Fibroblast of skin of abdomen (primary cell): ENCODE measurements around the gene DENND1A.
"Not testable (repeated sequence)": the region's sequence is repeated elsewhere in the genome, so short reads cannot be mapped to it uniquely, and the experiment has no call there.

Experiments used
- DNase-seq: peaks from one replicate; pipeline ENCODE4 v3.0.0-alpha.2; 2013

Gene DENND1A

GRCh38 chr9:123948286-123948685 lies 18.4 kb upstream of the DENND1A start:
- no peak for DNase-seq

- no peak for DNase-seq
Observed at GRCh38 chr9:123947326-123947725, 17.4 kb upstream of the DENND1A start.

DNA sequence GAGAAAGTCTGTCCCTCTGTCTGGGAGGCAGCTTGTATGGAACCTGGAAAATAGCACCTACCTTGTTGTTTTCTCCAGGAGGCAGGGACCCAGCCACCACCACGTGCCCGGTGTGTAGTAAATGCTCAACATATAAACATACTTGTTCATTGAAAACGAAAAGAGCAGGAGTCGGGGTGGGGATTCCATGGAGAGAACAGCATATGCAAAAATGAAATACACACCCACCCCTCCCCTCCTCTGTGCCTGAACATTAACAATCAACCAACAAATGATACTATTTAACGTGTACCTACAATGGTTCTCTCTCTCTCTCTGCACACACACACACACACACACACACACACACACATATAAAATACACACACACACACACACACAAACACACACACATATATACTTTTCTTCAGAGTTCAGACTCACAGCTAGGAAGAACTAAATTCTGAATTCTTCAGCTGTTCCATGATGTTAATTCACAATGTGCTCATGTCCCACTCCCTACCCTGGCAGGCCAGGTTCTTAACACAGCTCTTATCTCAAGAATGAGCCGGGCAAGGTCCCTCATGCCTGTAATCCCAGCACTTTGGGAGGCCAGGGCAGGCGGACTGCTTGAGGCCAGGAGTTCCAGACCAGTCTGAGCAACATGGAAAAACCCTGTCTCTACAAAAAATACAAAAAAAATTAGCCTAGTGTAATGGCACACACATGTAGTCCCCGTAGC lies 16.3 kb upstream of the DENND1A start:
- DNase-seq: no peak

- no peak for DNase-seq
Observed at GRCh38 chr9:123945532-123945931, 15.6 kb upstream of the DENND1A start.

- DNase-seq: not testable (repeated sequence)
Observed at GRCh38 chr9:123944464-123944863, 14.5 kb upstream of the DENND1A start.

DNA sequence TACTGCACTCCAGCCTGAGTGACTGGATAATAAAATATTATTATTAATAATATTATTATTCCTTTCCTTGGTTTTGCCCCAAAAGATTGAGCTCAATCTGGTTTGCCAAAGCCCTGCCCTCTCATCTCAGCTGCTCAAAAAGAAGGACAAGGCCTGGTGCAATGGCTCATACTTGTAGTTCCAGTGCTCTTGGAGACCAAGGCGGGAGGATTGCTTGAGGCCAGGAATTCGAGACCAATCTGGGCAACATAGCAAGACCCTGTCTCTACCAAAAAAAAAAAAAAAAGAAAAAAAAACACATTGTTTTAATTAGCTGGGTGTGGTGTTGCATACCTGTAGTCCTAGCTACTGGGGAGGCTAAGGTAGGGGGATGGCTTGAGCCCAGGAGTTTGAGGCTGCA lies 13.7 kb upstream of the DENND1A start:
- no peak for DNase-seq

GRCh38 chr9:123942542-123942941 lies 12.6 kb upstream of the DENND1A start:
- DNase-seq: no peak

GRCh38 chr9:123941524-123942070 lies 11.7 kb upstream of the DENND1A start:
- no peak for DNase-seq

GRCh38 chr9:123940721-123941523 lies 11.0 kb upstream of the DENND1A start:
- no peak for DNase-seq

DNA sequence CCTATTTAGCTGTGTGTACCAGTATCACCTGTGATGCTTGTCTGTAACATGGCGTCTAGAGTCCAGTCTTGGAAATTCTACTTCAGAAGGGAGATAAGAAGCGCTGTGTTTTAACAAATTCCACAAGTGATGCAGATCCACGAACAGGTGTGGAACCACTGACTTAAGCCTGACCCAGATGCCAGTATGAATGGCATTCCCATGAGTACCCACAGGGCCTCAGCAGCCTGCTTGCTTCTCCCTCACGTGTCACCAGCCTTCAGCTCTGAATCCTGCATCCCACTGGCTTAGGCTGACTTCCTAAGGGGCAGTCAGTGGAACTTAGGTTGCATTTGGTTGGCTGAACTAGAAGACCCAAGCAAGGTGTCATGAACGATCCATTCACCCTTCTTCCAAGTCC lies 8.5 kb upstream of the DENND1A start:
- DNase-seq: no peak

GRCh38 chr9:123936575-123936974 lies 6.6 kb upstream of the DENND1A start:
- DNase-seq: not testable (repeated sequence)

DNA sequence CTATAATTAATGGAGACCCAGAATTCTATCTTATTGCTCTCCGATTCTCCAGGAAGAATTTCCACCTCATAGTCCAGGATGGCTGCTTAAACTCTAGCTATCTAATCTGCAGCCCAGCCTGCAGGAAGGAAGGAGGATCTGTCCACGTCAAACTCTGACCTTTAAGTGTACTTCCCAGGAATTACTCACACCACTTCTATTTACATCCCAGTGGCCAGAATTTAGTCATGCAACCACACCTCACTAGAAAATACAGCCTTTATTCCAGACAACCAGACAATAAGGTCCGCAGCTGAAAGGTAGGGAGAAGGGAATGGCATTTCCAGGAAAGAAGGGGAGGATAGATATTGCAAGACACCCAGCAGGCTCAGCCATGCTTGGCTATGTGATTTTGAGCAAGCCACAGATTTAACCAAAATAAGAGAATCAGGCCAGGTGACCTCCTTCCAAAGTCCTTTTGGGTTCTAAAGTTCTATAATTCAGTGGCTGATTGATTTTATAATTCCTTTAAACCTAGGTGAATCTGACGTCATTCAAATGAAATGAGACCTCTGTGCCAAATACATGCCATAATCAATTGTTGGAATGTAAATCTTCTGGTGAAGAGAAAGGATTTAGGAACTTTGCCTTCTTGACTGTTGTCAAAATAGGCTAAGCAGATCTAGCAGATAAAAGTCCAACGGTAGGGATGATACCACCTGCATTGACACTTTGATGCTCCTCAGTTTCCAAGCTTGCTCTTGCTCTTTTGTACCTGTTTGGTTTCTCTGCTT lies 3.7 kb upstream of the DENND1A start:
- DNase-seq: no peak

- DNase-seq: no peak
Observed at GRCh38 chr9:123929177-123929869, 603 bp downstream of the DENND1A start.

DNA sequence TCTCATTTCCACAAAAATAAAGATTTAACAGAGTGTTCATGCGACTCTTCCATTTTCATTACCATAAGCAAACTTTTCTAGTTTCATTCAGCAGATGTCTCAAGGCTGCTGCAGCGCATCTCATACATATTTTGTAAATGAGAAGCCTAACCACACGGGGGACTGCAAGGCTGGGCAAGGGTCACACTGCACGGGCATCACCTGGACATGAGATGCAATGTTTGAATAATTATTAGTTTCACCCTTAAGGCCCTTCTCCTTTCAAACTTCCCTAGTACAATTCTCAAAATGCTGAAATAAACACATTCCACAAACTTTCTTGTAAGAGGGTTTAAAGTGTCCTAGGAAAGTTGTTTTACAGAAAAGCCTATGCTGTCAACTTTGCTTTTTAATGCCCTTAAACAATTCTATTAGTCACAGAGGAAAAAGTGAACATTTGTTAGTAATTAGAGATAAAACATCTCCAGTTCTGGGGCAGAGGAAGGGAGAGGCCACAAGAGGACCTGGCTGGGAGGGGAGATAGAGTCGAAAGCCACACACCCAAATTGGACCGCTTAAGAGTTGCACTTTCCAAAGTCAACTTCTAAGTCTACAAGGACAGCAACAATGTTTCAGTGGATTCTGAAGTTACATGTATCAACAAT lies 1.3 kb downstream of the DENND1A start:
- DNase-seq: peak; percentile 62

GRCh38 chr9:123927625-123928532 lies 2.0 kb downstream of the DENND1A start:
- peak; percentile 58 for DNase-seq

- no peak for DNase-seq
Observed at GRCh38 chr9:123926941-123927340, 3.0 kb downstream of the DENND1A start.

- DNase-seq: peak; percentile 49
Observed at GRCh38 chr9:123925819-123926218, 4.1 kb downstream of the DENND1A start.

GRCh38 chr9:123925161-123925560 lies 4.8 kb downstream of the DENND1A start:
- DNase-seq: no peak

DNA sequence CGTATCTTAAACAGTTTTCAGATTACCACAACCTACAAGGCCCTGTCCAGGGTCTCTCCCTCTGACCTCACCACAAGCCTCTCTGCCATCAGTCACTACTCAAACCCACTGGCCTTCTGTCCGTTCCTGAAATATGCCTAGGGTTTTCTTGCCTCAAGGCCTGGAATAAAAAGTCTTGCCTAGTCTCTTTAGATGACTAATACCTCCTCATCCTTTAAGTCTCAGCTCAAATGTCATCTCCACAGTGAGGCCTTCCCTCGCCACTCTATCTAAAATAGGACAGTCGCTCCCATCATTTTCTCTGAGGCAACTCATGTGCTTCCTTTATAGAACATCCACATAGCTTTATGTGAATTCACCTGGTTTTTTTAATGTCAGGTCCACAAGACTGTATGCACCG lies 5.2 kb downstream of the DENND1A start:
- no peak for DNase-seq

DNA sequence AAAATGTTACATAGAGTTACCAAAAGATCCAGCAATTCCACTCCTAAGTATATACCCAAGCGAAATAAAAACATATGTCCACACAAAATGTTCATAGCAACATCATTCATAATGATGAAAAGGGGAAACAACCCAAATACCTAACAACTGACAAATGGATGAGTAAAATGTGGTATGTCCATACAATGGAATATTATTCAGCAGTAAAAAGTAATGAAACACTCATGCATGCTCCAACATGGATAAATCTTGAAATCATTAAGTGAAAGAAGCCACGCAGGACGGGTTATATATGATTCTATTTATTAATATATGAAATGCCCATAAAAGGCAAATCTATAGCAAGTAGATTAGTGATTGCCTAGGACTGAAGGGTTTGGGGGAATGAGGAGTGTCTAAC lies 6.0 kb downstream of the DENND1A start:
- no peak for DNase-seq

DNA sequence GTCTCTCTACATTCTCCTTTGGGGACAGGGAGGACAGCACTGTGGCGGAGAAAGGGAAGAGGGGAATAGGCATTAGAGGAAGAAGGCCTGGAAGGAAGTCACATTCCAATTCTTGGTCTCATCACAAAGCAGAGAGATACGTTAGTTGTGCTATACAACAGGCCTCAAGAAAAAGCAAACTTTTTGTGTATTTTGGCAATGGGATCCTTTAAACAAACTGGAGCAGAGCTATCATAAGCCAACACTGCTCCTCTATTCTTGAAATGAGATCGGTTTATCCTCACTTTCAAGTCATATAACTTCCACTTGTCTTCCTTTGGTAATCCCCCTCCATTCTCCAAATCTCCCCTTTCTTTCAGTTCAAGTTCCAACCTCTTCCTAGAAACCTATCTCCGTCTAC lies 6.5 kb downstream of the DENND1A start:
- no peak for DNase-seq
